SU-DHL-6 (cell line): ENCODE measurements around the gene RPS6KA2.

Experiments used
- CTCF ChIP-seq: fragments of 200-600 bp; sonication (generic); IDR thresholded peaks from one replicate; pipeline ENCODE4 v1.5.1; 2017; ENCODE audit warnings: antibody characterized with exemption, mild to moderate bottlenecking, low read length, moderate library complexity; ENCODE audit not compliant: insufficient read depth, poor library complexity, severe bottlenecking
- EZH2phosphoT487 ChIP-seq: fragments of 200-600 bp; sonication (generic), shearing (Covaris generic); conservative IDR thresholded peaks from 2 replicates; pipeline ENCODE4 v1.6.1; 2018; ENCODE audit warnings: mild to moderate bottlenecking, antibody characterized with exemption, low read length, moderate library complexity, mixed read lengths

GRCh38 chr6:166676270-166676860, 49.3 kb upstream of the RPS6KA2 start:
- TF ChIP-seq CTCF (no peak), EZH2phosphoT487 (no peak)
